Pulmonary artery endothelial cell (primary cell): Measurements from ENCODE around the gene STAT3. TPM values are rescaled to one million over a fixed set of nuclear protein-coding genes. Genes with fewer than 3 reads are reported as not detected.
"Not testable (repeated sequence)": the region's sequence is repeated elsewhere in the genome, so short reads cannot be mapped to it uniquely, and the experiment has no call there.

Experiments used
- DNase-seq: peaks from one replicate; pipeline ENCODE4 v3.0.0-alpha.2; 2011; ENCODE audit warnings: low read depth, low spot score
- total RNA-seq: library from RNA; depleted of rRNA; stranded (reverse); fragments of >200 nt; gene quantifications from 2 replicates; pipeline ENCODE4 v1.2.3, GENCODE V29; 2014

STAT3 gene
- total RNA-seq, 1 donor from 2014 or later: 99.0 TPM

DNA sequence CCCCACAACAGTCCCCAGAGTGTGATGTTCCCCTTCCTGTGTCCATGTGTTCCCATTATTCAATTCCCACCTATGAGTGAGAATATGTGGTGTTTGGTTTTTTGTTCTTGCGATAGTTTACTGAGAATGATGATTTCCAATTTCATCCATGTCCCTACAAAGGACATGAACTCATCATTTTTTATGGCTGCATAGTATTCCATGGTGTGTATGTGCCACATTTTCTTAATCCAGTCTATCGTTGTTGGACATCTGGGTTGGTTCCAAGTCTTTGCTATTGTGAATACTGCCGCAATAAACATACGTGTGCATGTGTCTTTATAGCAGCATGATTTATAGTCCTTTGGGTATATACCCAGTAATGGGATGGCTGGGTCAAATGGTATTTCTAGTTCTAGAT lies 123.9 kb downstream of the STAT3 start:
- DNase-seq: not testable (repeated sequence)

Other genes with a start within 250 kb of the STAT3 start
- gene RAB5C, start 233.5 kb downstream of the STAT3 start, total RNA-seq: 105 and 116 TPM in 2 replicates
- gene KCNH4, start 207.3 kb downstream of the STAT3 start, total RNA-seq: 0.04 TPM in 1 of 2 replicates, not detected in the other
- gene HCRT, start 203.0 kb downstream of the STAT3 start, total RNA-seq: not detected in 2 replicates
- gene GHDC, start 193.9 kb downstream of the STAT3 start, total RNA-seq: 14.3 and 16.2 TPM in 2 replicates
- 48.5 and 54.3 TPM in 2 replicates for gene STAT5B, start 112.1 kb downstream of the STAT3 start, total RNA-seq
- gene STAT5A, start 99.9 kb downstream of the STAT3 start, total RNA-seq: 33.9 and 36.1 TPM in 2 replicates
- gene CAVIN1, start 34.8 kb upstream of the STAT3 start, total RNA-seq: 817 and 880 TPM in 2 replicates
- gene ATP6V0A1, start 70.4 kb upstream of the STAT3 start, total RNA-seq: 20.8 and 21.9 TPM in 2 replicates
- 23.2 and 30.3 TPM in 2 replicates for gene NAGLU, start 147.8 kb upstream of the STAT3 start, total RNA-seq
- 0.18 and 0.79 TPM in 2 replicates for gene HSD17B1, start 164.5 kb upstream of the STAT3 start, total RNA-seq
- gene COASY, start 173.7 kb upstream of the STAT3 start, total RNA-seq: 13.8 and 14.5 TPM in 2 replicates
- 33.2 and 44.8 TPM in 2 replicates for gene MLX, start 178.7 kb upstream of the STAT3 start, total RNA-seq
- 7.6 and 9.2 TPM in 2 replicates for gene PSMC3IP, start 189.3 kb upstream of the STAT3 start, total RNA-seq
- gene RETREG3, start 220.9 kb upstream of the STAT3 start, total RNA-seq: 52.4 and 54.0 TPM in 2 replicates
- gene TUBG1, start 221.2 kb upstream of the STAT3 start, total RNA-seq: 24.3 and 42.7 TPM in 2 replicates